Measurements from ENCODE around the gene CCL3.
"Not testable (repeated sequence)": the region's sequence is repeated elsewhere in the genome, so short reads cannot be mapped to it uniquely, and the experiment has no call there.

- TF ChIP-seq CTCF (IDR thresholded peaks at IDR 0.05; ENCODE audit: low read depth, low read length, poor library complexity, severe bottlenecking); EZH2phosphoT487 (IDR thresholded peaks at IDR 0.05; ENCODE audit: borderline replicate concordance, low read length): not testable (repeated sequence)
These were observed 1.9 kb downstream of the CCL3 start for GRCh38 chr17:36087897-36088572.

Measured in DOHH2 (cell line).